Tibial nerve (tissue), 4 donors: Measurements from ENCODE around the gene SLC38A11. TPM values are rescaled to one million over a fixed set of nuclear protein-coding genes. Genes with fewer than 3 reads are reported as not detected.
"Not testable (repeated sequence)": the region's sequence is repeated elsewhere in the genome, so short reads cannot be mapped to it uniquely, and the experiment has no call there.

Experiments used
- DNase-seq, 2 donors: peaks; one replicate each; pipeline ENCODE4 v3.0.0-alpha.2; 2019; ENCODE audit warnings: low spot score in 2 of 2
- H3K27ac ChIP-seq, 4 donors: fragments of 200-600 bp; sonication (generic) in 3 of 4; one replicate each; pipeline ENCODE4 v1.5.1; 2017 to 2019; ENCODE audit warnings: mild to moderate bottlenecking in 1 of 4
- H3K27me3 ChIP-seq, 2 donors: fragments of 200-600 bp; sonication (generic) in 1 of 2; one replicate each; pipeline versions ENCODE4 v1.5.1 to v1.6.0; 2017 to 2019
- H3K36me3 ChIP-seq, 3 donors: fragments of 200-600 bp; sonication (generic); one replicate each; pipeline ENCODE4 v1.5.1; 2018 to 2019
- H3K4me1 ChIP-seq, 4 donors: fragments of 200-600 bp; sonication (generic) in 3 of 4; one replicate each; pipeline ENCODE4 v1.5.1; 2017 to 2019
- H3K4me3 ChIP-seq, 4 donors: fragments of 200-600 bp; sonication (generic) in 3 of 4; one replicate each; pipeline ENCODE4 v1.5.1; 2017 to 2019; ENCODE audit warnings: mild to moderate bottlenecking in 1 of 4, moderate library complexity in 1 of 4
- H3K9me3 ChIP-seq, 4 donors: fragments of 200-600 bp; sonication (generic) in 3 of 4; one replicate each; pipeline ENCODE4 v1.5.1; 2017 to 2019
- CTCF ChIP-seq, 5 experiments: fragments of 200-600 bp in 3 of 5; fragments of 450-650 bp in 2 of 5; sonication (generic) in 3 of 5; IDR thresholded peaks; one replicate each; pipeline ENCODE4 v1.5.1; 2016 to 2019; ENCODE audit warnings: antibody characterized with exemption in 5 of 5, mild to moderate bottlenecking in 3 of 5, moderate library complexity in 2 of 5
- EP300 ChIP-seq, 2 donors: sonication (generic); formaldehyde crosslinking; IDR thresholded peaks; one replicate each; pipeline ENCODE4 v1.6.1; 2017; ENCODE audit warnings: antibody characterized with exemption in 2 of 2, mild to moderate bottlenecking in 1 of 2
- POLR2A ChIP-seq, 2 donors: fragments of 450-650 bp; IDR thresholded peaks; one replicate each; pipeline ENCODE4 v1.6.1; 2017; ENCODE audit warnings: antibody characterized with exemption in 2 of 2, mild to moderate bottlenecking in 2 of 2, moderate library complexity in 2 of 2
- WGBS, 2 donors: methylation state at CpG; one replicate each; pipeline ENCODE4 v1.1.5; 2018; 5-methylcytosine and 5-hydroxymethylcytosine counted together
- total RNA-seq, 4 donors: library from RNA; depleted of rRNA; stranded (reverse); fragments of >200 nt; gene quantifications; one replicate each; pipeline ENCODE4 v1.1.0, GENCODE V29; 2016

Gene SLC38A11
- total RNA-seq: 1 to 10 TPM in 3 of 4 donors, not detected in 1; 1.5 to 4.3 (median 4.2) TPM

- peak within 1 kb of the TSS; percentile 15 to 54 (median 28) for H3K4me3 ChIP-seq
- H3K27me3 ChIP-seq: no peaks in the 10 kb centered on the region
- peaks cover 0 to 17% (median 0%) of the 10 kb centered on the region in 4 donors for H3K4me1 ChIP-seq
- peak within 1 kb of the TSS in 2 of 4 donors; percentile 17 to 52 for H3K27ac ChIP-seq
- H3K36me3 ChIP-seq: no peaks in the 10 kb centered on the region
- WGBS, 2 donors: 15 to 32% methylated on average over 18 to 23 of the region's 34 CpGs
- peak in 1 of 2 donors; percentile 9 for DNase-seq
- TF ChIP-seq POLR2A (IDR thresholded peaks at IDR 0.05) (no peak), CTCF (IDR thresholded peaks at IDR 0.05) (no peak), EP300 (IDR thresholded peaks at IDR 0.05) (no peak)
- H3K9me3 ChIP-seq: no peaks in the 10 kb centered on the region
Observed at GRCh38 chr2:164954954-164955701, at the start of gene SLC38A11. TSS of gene SLC38A11 (minus strand) at chr2:164955525. CDS start at chr2:164955247, 278 bp downstream.

GRCh38 chr2:165003443-165004130 is 48.3 kb upstream of the SLC38A11 start:
- Histone ChIP-seq H3K27me3 (no peaks in the 10 kb centered on the region), H3K9me3 (no peaks in the 10 kb centered on the region), H3K27ac (no peak overlapping the region), H3K4me3 (no peak overlapping the region), H3K4me1 (no peaks in the 10 kb centered on the region), H3K36me3 (no peaks in the 10 kb centered on the region)
- TF ChIP-seq POLR2A (IDR thresholded peaks at IDR 0.05) (no peak), CTCF (IDR thresholded peaks at IDR 0.05) (no peak), EP300 (IDR thresholded peaks at IDR 0.05) (no peak)
- 92 to 95% methylated on average over 24 of the region's 24 CpGs for WGBS, 2 donors
- no peak for DNase-seq

- Histone ChIP-seq H3K36me3 (no peaks in the 10 kb centered on the region), H3K27me3 (no peaks in the 10 kb centered on the region), H3K27ac (no peak overlapping the region), H3K9me3 (no peaks in the 10 kb centered on the region), H3K4me3 (no peak overlapping the region), H3K4me1 (no peaks in the 10 kb centered on the region)
- TF ChIP-seq POLR2A (IDR thresholded peaks at IDR 0.05): no peak
- TF ChIP-seq EP300 (IDR thresholded peaks at IDR 0.05): no peak
- TF ChIP-seq CTCF (IDR thresholded peaks at IDR 0.05): no peak
- no peak for DNase-seq
- WGBS, 2 donors: 76 to 86% methylated on average over 1 of the region's 1 CpG
Observed at GRCh38 chr2:165002638-165003037, 47.3 kb upstream of the SLC38A11 start.

DNA sequence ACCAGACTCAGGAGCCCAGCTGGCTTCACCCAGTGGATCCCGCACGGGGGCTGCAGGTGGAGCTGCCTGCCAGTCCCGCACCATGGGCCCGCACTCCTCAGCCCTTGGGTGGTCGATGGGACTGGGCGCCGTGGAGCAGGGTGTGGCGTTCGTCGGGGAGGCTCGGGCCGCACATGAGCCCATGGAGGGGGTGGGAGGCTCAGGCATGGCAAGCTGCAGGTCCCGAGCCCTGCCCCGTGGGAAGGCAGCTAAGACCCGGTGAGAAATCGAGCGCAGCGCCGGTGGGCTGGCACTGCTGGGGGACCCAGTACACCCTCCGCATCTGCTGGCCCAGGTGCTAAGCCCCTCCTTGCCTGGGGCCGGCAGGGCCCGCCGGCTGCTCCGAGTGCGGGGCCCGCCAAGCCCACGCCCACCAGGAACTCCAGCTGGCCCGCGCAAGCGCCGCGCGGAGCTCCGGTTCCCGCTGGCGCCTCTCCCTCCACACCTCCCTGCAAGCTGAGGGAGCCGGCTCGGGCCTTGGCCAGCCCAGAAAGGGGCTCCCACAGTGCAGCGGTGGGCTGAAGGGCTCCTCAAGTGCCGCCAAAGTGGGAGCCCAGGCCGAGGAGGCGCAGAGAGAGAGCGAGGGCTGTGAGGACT is 39.5 kb upstream of the SLC38A11 start:
- H3K4me1 ChIP-seq: peaks cover 0 to 22% (median 0%) of the 10 kb centered on the region in 4 donors
- not testable (repeated sequence) for H3K27me3 ChIP-seq, H3K36me3 ChIP-seq, H3K27ac ChIP-seq, H3K9me3 ChIP-seq, DNase-seq, H3K4me3 ChIP-seq
- WGBS, 2 donors: 91 to 96% methylated on average over 34 to 41 of the region's 43 CpGs

DNA sequence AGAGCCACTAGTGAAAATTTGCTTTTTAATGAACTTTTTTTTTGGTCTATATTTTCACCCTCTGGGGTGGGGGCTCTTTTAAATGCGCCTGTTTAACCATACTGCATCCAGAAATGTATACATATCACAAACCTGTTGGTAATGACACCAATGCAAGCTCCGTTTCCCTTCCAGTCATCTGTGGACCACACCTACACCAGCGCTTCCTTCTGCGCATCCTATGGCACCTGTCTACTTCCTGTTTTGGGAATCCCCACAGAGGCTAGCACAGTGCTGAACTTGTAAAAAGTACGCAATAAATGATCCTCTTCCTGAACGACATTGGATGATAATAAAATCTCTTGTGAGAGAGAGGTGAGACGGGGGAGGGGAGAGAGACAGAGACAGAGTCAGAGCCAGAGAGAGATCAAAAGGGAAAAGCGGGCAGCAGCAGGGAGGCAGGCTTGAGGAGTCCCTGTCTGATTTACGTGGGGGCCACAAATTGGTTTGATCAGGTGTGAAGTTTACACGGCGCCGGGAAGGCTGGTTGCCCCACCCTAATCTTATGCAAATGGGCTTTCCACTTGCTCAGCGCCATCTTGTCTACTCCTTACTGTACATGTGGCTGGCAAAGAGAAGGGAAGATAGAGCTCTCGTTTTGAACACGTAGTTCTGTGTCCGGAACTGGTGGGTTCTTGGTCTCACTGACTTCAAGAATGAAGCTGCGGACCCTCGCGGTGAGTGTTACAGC is 38.1 kb upstream of the SLC38A11 start:
- TF ChIP-seq EP300 (IDR thresholded peaks at IDR 0.05): no peak
- no peak for TF ChIP-seq CTCF (IDR thresholded peaks at IDR 0.05)
- TF ChIP-seq POLR2A (IDR thresholded peaks at IDR 0.05): no peak
- Histone ChIP-seq H3K9me3 (no peaks in the 10 kb centered on the region), H3K27ac (no peak overlapping the region), H3K4me1 (peaks cover 0 to 22% (median 0%) of the 10 kb centered on the region in 4 donors), H3K27me3 (no peaks in the 10 kb centered on the region), H3K36me3 (no peaks in the 10 kb centered on the region), H3K4me3 (no peak overlapping the region)
- WGBS, 2 donors: 77 to 81% methylated on average over 19 of the region's 19 CpGs
- no peak for DNase-seq
